Measurements from ENCODE around the gene KANSL1.

Gene KANSL1

GRCh38 chr17:46205975-46206374, 12.7 kb upstream of the KANSL1 start:
- Histone ChIP-seq H3K4me3 (ENCODE audit: low read length) (no peak overlapping the region), H3K9me3 (ENCODE audit: control insufficient read depth, insufficient read depth, low read length) (peaks cover 4% of the 10 kb centered on the region; the same call in 1 of the 2 replicates), H4K20me1 (ENCODE audit: control insufficient read depth, insufficient read depth, low read depth, low read length) (peaks cover 14% of the 10 kb centered on the region; the same call in 1 of the 2 replicates), H3K4me1 (ENCODE audit: control insufficient read depth, low read length) (peaks cover 7% of the 10 kb centered on the region; the same call in 1 of the 2 replicates), H3F3A (ENCODE audit: control insufficient read depth, insufficient read depth) (no peaks in the 10 kb centered on the region), H3K4me2 (ENCODE audit: low read length) (no peak overlapping the region), H3K27me3 (ENCODE audit: control insufficient read depth, low read length) (no peaks in the 10 kb centered on the region), H3K9me2 (replicated peaks; ENCODE audit: control insufficient read depth, low read length) (no peaks in the 10 kb centered on the region), H3K36me3 (ENCODE audit: control insufficient read depth, low read length) (peaks cover 23% of the 10 kb centered on the region), H3K79me2 (ENCODE audit: control insufficient read depth, low read length) (peaks cover 95% of the 10 kb centered on the region), H3K27ac (ENCODE audit: low read depth, low read length) (no peak overlapping the region)
- TF ChIP-seq EZH2phosphoT487 (IDR thresholded peaks at IDR 0.05; ENCODE audit: borderline replicate concordance, low read length): no peak
- no peak for TF ChIP-seq CTCF (IDR thresholded peaks at IDR 0.05; ENCODE audit: low read depth, low read length, poor library complexity, severe bottlenecking)

GRCh38 chr17:46202424-46202823, 9.2 kb upstream of the KANSL1 start:
- no peaks in the 10 kb centered on the region for H3K9me2 ChIP-seq (replicated peaks; ENCODE audit: control insufficient read depth, low read length)
- no peak overlapping the region for H3K4me2 ChIP-seq (ENCODE audit: low read length)
- TF ChIP-seq EZH2phosphoT487 (IDR thresholded peaks at IDR 0.05; ENCODE audit: borderline replicate concordance, low read length) (no peak), CTCF (IDR thresholded peaks at IDR 0.05; ENCODE audit: low read depth, low read length, poor library complexity, severe bottlenecking) (no peak)
- H3K4me1 ChIP-seq (ENCODE audit: control insufficient read depth, low read length): peaks cover 7% of the 10 kb centered on the region; the same call in 1 of the 2 replicates
- peaks cover 14% of the 10 kb centered on the region for H3K36me3 ChIP-seq (ENCODE audit: control insufficient read depth, low read length)
- H3F3A ChIP-seq (ENCODE audit: control insufficient read depth, insufficient read depth): peaks cover 12% of the 10 kb centered on the region; the same call in 1 of the 2 replicates
- H3K27me3 ChIP-seq (ENCODE audit: control insufficient read depth, low read length): no peaks in the 10 kb centered on the region
- peaks cover 14% of the 10 kb centered on the region; the same call in 1 of the 2 replicates for H4K20me1 ChIP-seq (ENCODE audit: control insufficient read depth, insufficient read depth, low read depth, low read length)
- H3K79me2 ChIP-seq (ENCODE audit: control insufficient read depth, low read length): peaks cover 98% of the 10 kb centered on the region
- H3K9me3 ChIP-seq (ENCODE audit: control insufficient read depth, insufficient read depth, low read length): peaks cover 4% of the 10 kb centered on the region; the same call in 1 of the 2 replicates
- no peak overlapping the region for H3K27ac ChIP-seq (ENCODE audit: low read depth, low read length)
- H3K4me3 ChIP-seq (ENCODE audit: low read length): no peak overlapping the region

- no peak for TF ChIP-seq EZH2phosphoT487 (IDR thresholded peaks at IDR 0.05; ENCODE audit: borderline replicate concordance, low read length)
- no peak for TF ChIP-seq CTCF (IDR thresholded peaks at IDR 0.05; ENCODE audit: low read depth, low read length, poor library complexity, severe bottlenecking)
- H3K27ac ChIP-seq (ENCODE audit: low read depth, low read length): no peak overlapping the region
Measured at GRCh38 chr17:46201491-46201890, 8.3 kb upstream of the KANSL1 start.

More at GRCh38 chr17:46201491-46201890, 8.3 kb upstream of the KANSL1 start:
- H3K4me1 ChIP-seq (ENCODE audit: control insufficient read depth, low read length): peaks cover 7% of the 10 kb centered on the region; the same call in 1 of the 2 replicates
- no peaks in the 10 kb centered on the region for H3K9me2 ChIP-seq (replicated peaks; ENCODE audit: control insufficient read depth, low read length)
- H3K79me2 ChIP-seq (ENCODE audit: control insufficient read depth, low read length): peaks cover 97% of the 10 kb centered on the region
- no peak overlapping the region for H3K4me2 ChIP-seq (ENCODE audit: low read length)
- no peaks in the 10 kb centered on the region for H3K27me3 ChIP-seq (ENCODE audit: control insufficient read depth, low read length)
- H3K9me3 ChIP-seq (ENCODE audit: control insufficient read depth, insufficient read depth, low read length): peaks cover 4% of the 10 kb centered on the region; the same call in 1 of the 2 replicates
- peaks cover 14% of the 10 kb centered on the region; the same call in 1 of the 2 replicates for H4K20me1 ChIP-seq (ENCODE audit: control insufficient read depth, insufficient read depth, low read depth, low read length)
- peaks cover 15% of the 10 kb centered on the region; the same call in 1 of the 2 replicates for H3F3A ChIP-seq (ENCODE audit: control insufficient read depth, insufficient read depth)
- H3K36me3 ChIP-seq (ENCODE audit: control insufficient read depth, low read length): peaks cover 12% of the 10 kb centered on the region
- no peak overlapping the region for H3K4me3 ChIP-seq (ENCODE audit: low read length)

Data from DOHH2 (cell line).